ENCODE data around the gene FOXN3. TPM values are rescaled to one million over a fixed set of nuclear protein-coding genes. Genes with fewer than 3 reads are reported as not detected.

The FOXN3 gene
- total RNA-seq, 2 experiments from 2014 or later: 92.2 to 94.4 TPM

DNA sequence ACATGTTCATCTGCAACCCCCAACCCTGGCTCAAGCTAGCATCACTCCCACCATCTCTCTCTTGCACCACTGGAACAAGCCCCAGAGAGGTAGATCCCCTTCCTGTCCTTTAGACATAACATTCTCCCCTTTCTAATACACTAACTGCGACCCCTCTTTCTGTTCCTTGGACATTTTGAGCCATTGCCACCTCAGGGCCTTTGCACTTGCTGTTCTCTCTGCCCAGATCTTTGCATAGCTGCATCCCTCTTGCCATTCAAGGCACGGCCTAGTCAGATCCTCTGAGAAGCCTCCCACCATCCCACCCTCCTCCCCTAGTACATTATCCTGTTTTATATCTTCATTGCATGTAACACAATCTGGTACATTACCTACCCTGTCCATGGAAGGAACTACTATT lies 16.5 kb downstream of the FOXN3 start:
- POLR2A ChIA-PET: no interaction called here
- CTCF ChIA-PET: interaction anchor here (1.2 to 1.8 kb wide), 2 partner anchors 10 to 166 kb away, joined by 3 read pairs; no protein-coding TSS in a partner anchor
- H3K9me3 Mint-ChIP-seq: peaks cover 2% of the 10 kb centered on the region
- no peak overlapping the region for H3K4me3 Mint-ChIP-seq
- DNase-seq: no peak
- H3K4me1 Mint-ChIP-seq: peaks cover 20% of the 10 kb centered on the region
- H3K36me3 Mint-ChIP-seq (ENCODE audit: low read depth): peaks cover 23% of the 10 kb centered on the region
- no peaks in the 10 kb centered on the region for H3K27me3 Mint-ChIP-seq
- H3K27ac Mint-ChIP-seq: no peak overlapping the region

DNA sequence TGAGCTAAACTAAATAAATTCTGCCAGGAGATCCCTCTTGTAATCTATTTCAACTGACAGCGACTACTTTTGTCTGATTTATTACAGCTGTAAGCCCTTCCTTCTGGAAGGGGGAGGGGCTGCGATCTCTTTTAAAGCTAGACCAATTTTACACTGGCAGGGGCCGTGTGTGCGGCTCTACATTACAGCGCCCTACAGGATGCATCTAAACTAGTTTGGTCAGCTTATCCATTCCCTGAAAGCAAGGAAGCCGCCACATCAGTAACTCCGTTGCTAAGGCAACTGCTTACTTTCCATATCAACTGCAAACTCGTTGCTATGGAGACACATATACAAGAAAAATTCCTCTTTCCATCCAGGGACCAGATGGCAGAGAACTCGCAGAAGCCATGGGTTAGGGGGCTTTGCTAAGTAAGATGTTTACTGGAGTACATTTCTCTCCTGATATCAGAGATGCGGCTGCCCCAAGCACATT lies 17.4 kb downstream of the FOXN3 start:
- peaks cover 23% of the 10 kb centered on the region for H3K4me1 Mint-ChIP-seq
- DNase-seq: no peak

GRCh38 chr14:89399157-89399556 lies 17.9 kb downstream of the FOXN3 start:
- no peak for DNase-seq
- Mint-ChIP-seq H3K4me3 (no peak overlapping the region), H3K27ac (no peak overlapping the region), H3K4me1 (peaks cover 27% of the 10 kb centered on the region), H3K27me3 (no peaks in the 10 kb centered on the region), H3K9me3 (peaks cover 2% of the 10 kb centered on the region), H3K36me3 (ENCODE audit: low read depth) (peaks cover 16% of the 10 kb centered on the region)
- ChIA-PET POLR2A (no interaction called here), CTCF (interaction anchor here (0.6 to 1.8 kb wide), 3 partner anchors 58 to 336 kb away, joined by 3 read pairs; no protein-coding TSS in a partner anchor)

More for the DNA sequence above, 17.4 kb downstream of the FOXN3 start:
- CTCF ChIA-PET: interaction anchor here (0.6 to 1.8 kb wide), 3 partner anchors 59 to 336 kb away, joined by 3 read pairs; no protein-coding TSS in a partner anchor
- Mint-ChIP-seq H3K9me3 (peaks cover 2% of the 10 kb centered on the region), H3K27me3 (no peaks in the 10 kb centered on the region), H3K27ac (no peak overlapping the region), H3K4me3 (no peak overlapping the region), H3K36me3 (ENCODE audit: low read depth) (peaks cover 19% of the 10 kb centered on the region)
- POLR2A ChIA-PET: no interaction called here

- no peak for DNase-seq
- ChIA-PET CTCF (interaction anchor here (1.2 to 1.8 kb wide), 2 partner anchors 13 to 57 kb away, joined by 3 read pairs; no protein-coding TSS in a partner anchor), POLR2A (no interaction called here)
- Mint-ChIP-seq H3K9me3 (no peaks in the 10 kb centered on the region), H3K27ac (no peak overlapping the region), H3K4me3 (no peak overlapping the region), H3K36me3 (ENCODE audit: low read depth) (peaks cover 7% of the 10 kb centered on the region), H3K27me3 (no peaks in the 10 kb centered on the region), H3K4me1 (peaks cover 36% of the 10 kb centered on the region)
Observed at GRCh38 chr14:89397569-89398230, 19.3 kb downstream of the FOXN3 start.

- POLR2A ChIA-PET: no interaction called here
- no peak overlapping the region for H3K27ac Mint-ChIP-seq
- H3K36me3 Mint-ChIP-seq (ENCODE audit: low read depth): peaks cover 4% of the 10 kb centered on the region
- no peaks in the 10 kb centered on the region for H3K27me3 Mint-ChIP-seq
- H3K4me1 Mint-ChIP-seq: peaks cover 23% of the 10 kb centered on the region
- no peaks in the 10 kb centered on the region for H3K9me3 Mint-ChIP-seq
- no peak overlapping the region for H3K4me3 Mint-ChIP-seq
- CTCF ChIA-PET: no interaction called here
- DNase-seq: no peak
Observed at GRCh38 chr14:89394972-89395371, 22.1 kb downstream of the FOXN3 start.

GRCh38 chr14:89393222-89393745 lies 23.7 kb downstream of the FOXN3 start:
- ChIA-PET POLR2A (no interaction called here), CTCF (interaction anchor here (0.5 kb wide), 1 partner anchor 62 kb away, joined by 4 read pairs; no protein-coding TSS in a partner anchor)
- H3K4me3 Mint-ChIP-seq: no peak overlapping the region
- peaks cover 4% of the 10 kb centered on the region for H3K36me3 Mint-ChIP-seq (ENCODE audit: low read depth)
- H3K27me3 Mint-ChIP-seq: no peaks in the 10 kb centered on the region
- DNase-seq: no peak
- H3K27ac Mint-ChIP-seq: peak overlapping the region; percentile 22
- H3K4me1 Mint-ChIP-seq: peaks cover 17% of the 10 kb centered on the region
- no peaks in the 10 kb centered on the region for H3K9me3 Mint-ChIP-seq

DNA sequence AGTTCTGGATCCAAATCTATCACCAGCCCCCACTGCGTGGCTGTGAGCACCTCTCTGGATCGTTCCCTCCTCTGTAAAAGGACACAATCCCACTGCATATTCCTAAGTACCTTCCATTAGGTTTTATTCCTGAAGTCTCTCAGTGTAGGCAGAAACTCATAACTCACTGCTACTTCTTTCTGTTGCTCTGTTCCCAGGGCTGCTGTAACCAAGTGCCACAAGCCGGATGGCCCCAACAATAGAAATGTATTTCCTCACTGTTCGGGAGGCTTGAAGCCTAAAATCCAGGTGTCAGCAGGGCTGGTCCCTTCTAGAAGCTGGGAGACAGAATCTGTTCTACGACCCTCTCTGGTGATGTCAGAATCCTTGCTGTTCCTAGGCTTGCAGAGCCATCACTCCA lies 24.9 kb downstream of the FOXN3 start:
- H3K4me1 Mint-ChIP-seq: peaks cover 17% of the 10 kb centered on the region
- no peaks in the 10 kb centered on the region for H3K9me3 Mint-ChIP-seq
- no peak overlapping the region for H3K27ac Mint-ChIP-seq
- H3K36me3 Mint-ChIP-seq (ENCODE audit: low read depth): no peaks in the 10 kb centered on the region
- no peak for DNase-seq
- ChIA-PET POLR2A (no interaction called here), CTCF (interaction anchor here (0.6 kb wide), 2 partner anchors 24 to 68 kb away, joined by 3 to 4 read pairs; no protein-coding TSS in a partner anchor)
- H3K4me3 Mint-ChIP-seq: no peak overlapping the region
- no peaks in the 10 kb centered on the region for H3K27me3 Mint-ChIP-seq

DNA sequence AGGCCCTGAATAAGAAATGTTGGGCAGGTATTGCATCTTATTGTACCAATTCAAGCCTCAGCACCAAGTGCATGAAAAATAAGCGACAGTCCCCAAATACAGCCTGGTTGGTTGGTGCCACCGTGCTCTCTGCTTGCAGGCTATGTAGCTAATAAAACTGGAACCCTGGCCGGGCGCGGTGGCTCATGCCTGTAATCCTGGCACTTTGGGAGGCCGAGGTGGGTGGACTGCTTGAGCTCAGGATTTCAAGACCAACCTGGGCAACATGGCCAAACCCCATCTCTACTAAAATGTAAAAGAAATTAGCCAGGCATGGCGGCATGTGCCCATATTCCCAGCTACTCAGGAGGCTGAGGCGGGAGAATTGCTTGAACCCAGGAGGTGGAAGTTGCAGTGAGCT lies 25.5 kb downstream of the FOXN3 start:
- Mint-ChIP-seq H3K36me3 (ENCODE audit: low read depth) (no peaks in the 10 kb centered on the region), H3K27me3 (no peaks in the 10 kb centered on the region), H3K4me1 (peaks cover 17% of the 10 kb centered on the region), H3K9me3 (no peaks in the 10 kb centered on the region), H3K27ac (no peak overlapping the region), H3K4me3 (no peak overlapping the region)
- CTCF ChIA-PET: interaction anchor here (1.6 kb wide), 1 partner anchor 9 kb away, joined by 3 read pairs; no protein-coding TSS in a partner anchor
- DNase-seq: no peak
- POLR2A ChIA-PET: no interaction called here

DNA sequence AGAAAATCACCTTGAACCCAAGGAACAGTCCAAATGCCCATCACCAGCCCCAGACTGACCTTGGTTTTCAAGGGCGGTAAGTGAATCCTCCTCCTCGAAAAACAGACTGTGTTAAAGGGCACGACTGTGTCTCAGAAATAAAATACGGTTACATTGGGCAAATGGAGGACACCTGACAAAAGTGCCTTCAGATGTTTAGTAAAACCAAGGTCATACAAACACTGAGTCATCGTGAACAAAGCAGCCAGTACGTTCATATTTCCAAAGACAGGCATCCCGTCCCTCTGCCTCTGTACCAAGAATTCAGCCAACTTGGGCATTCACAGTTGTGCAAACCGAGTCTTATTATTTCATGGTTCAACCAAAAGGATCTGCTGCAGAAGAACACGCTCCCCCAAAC lies 25.9 kb downstream of the FOXN3 start:
- Mint-ChIP-seq H3K27ac (no peak overlapping the region), H3K27me3 (no peaks in the 10 kb centered on the region), H3K36me3 (ENCODE audit: low read depth) (no peaks in the 10 kb centered on the region), H3K4me3 (no peak overlapping the region), H3K4me1 (peaks cover 20% of the 10 kb centered on the region), H3K9me3 (no peaks in the 10 kb centered on the region)
- CTCF ChIA-PET: interaction anchor here (1.6 kb wide), 1 partner anchor 10 kb away, joined by 3 read pairs; no protein-coding TSS in a partner anchor
- POLR2A ChIA-PET: no interaction called here
- DNase-seq: no peak

DNA sequence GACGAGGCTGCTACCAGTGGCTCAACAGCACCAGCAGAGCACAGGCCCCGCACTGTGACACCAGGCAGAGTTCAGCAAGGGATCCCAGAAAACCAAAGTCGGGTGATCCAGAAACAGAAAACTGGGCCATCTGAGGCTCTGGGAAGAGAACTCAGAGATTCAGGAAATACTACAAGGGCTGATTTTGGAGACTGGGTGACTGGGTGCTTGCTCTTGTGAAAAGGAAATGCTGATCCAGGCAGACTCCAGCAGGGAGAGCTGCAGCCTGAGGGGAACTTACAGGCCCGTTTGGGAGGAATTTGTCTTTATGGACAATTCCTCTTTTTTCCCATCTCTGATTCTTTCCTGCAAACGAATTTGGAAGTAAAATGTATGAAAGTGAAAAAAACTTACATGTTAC lies 28.2 kb downstream of the FOXN3 start:
- Mint-ChIP-seq H3K27me3 (no peaks in the 10 kb centered on the region), H3K36me3 (ENCODE audit: low read depth) (peaks cover 7% of the 10 kb centered on the region), H3K4me3 (no peak overlapping the region), H3K9me3 (no peaks in the 10 kb centered on the region), H3K27ac (no peak overlapping the region), H3K4me1 (peaks cover 14% of the 10 kb centered on the region)
- CTCF ChIA-PET: no interaction called here
- POLR2A ChIA-PET: no interaction called here
- DNase-seq: no peak

GRCh38 chr14:89387922-89388685 lies 28.9 kb downstream of the FOXN3 start:
- no peaks in the 10 kb centered on the region for H3K9me3 Mint-ChIP-seq
- ChIA-PET POLR2A (no interaction called here), CTCF (interaction anchor here (0.6 to 0.9 kb wide), 2 partner anchors 97 to 340 kb away, joined by 3 read pairs; no protein-coding TSS in a partner anchor)
- H3K4me1 Mint-ChIP-seq: peaks cover 7% of the 10 kb centered on the region
- H3K27ac Mint-ChIP-seq: no peak overlapping the region
- H3K4me3 Mint-ChIP-seq: no peak overlapping the region
- H3K27me3 Mint-ChIP-seq: no peaks in the 10 kb centered on the region
- H3K36me3 Mint-ChIP-seq (ENCODE audit: low read depth): peaks cover 13% of the 10 kb centered on the region
- DNase-seq: no peak

DNA sequence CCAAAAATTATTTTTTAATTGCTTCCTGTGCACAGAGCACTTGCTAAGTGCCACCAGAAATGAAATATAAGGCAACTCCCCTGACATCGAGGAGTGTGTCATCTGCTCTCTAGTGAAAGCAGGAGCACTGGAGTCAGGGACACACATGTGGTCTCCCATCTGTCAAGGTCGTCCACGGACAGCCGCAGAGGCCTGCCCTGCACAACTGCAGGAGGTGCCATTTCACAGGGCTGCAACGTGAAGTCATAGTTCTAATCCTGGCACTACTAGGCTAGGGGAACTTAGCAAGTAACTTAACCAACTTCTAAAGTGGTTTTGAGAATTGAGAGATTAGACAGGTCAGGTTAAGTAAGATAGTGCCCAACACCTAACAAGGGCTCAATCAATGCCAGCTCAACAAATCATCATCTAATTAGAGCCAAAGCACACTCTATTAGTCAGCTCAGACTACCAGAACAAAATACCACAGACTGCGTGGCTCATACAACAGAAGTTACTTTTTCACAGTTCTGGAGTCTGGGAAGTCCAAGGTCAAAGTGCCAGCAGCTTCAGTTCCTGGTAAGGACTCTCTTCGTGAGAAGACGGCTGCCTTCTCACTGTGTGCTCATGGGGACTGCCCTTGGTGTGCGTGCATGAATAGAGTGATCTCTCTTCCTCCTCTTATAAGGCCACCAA lies 30.7 kb downstream of the FOXN3 start:
- ChIA-PET CTCF (interaction anchor here (0.6 to 1.4 kb wide), 3 partner anchors 23 to 367 kb away, joined by 3 to 4 read pairs (median 3); no protein-coding TSS in a partner anchor), POLR2A (no interaction called here)
- DNase-seq: no peak
- Mint-ChIP-seq H3K4me3 (no peak overlapping the region), H3K27ac (no peak overlapping the region), H3K27me3 (no peaks in the 10 kb centered on the region), H3K36me3 (ENCODE audit: low read depth) (peaks cover 24% of the 10 kb centered on the region), H3K4me1 (peaks cover 15% of the 10 kb centered on the region), H3K9me3 (peaks cover 7% of the 10 kb centered on the region)
